Endodermal cell (in vitro differentiated cells): ENCODE measurements around the gene AMOTL2. TPM values are rescaled to one million over a fixed set of nuclear protein-coding genes. Genes with fewer than 3 reads are reported as not detected.

Experiments
- DNase-seq: peaks from one replicate; pipeline ENCODE4 v3.0.0-alpha.2; 2017
- H3K27ac ChIP-seq: 2 replicates; pipeline ENCODE4 v1.5.1; 2013; ENCODE audit warnings: mild to moderate bottlenecking, low read depth, low read length, moderate library complexity
- H3K27me3 ChIP-seq: 2 replicates; pipeline ENCODE4 v1.6.1; 2013; ENCODE audit warnings: mild to moderate bottlenecking, low read length, moderate library complexity; ENCODE audit not compliant: insufficient read depth, control insufficient read depth, poor library complexity, severe bottlenecking
- H3K36me3 ChIP-seq: 2 replicates; pipeline ENCODE4 v1.7.0; 2013; ENCODE audit warnings: mild to moderate bottlenecking, low read length, moderate library complexity; ENCODE audit not compliant: control insufficient read depth, insufficient read depth
- H3K4me1 ChIP-seq: one replicate; pipeline ENCODE4 v1.7.0; 2013; ENCODE audit warnings: low read length; ENCODE audit not compliant: control insufficient read depth, insufficient read depth
- H3K4me3 ChIP-seq: 2 replicates; pipeline ENCODE4 v1.5.1; 2013; ENCODE audit warnings: mild to moderate bottlenecking, low read length, moderate library complexity
- H3K9ac ChIP-seq: 2 replicates; pipeline ENCODE4 v1.6.1; 2013; ENCODE audit warnings: mild to moderate bottlenecking, low read length, moderate library complexity; ENCODE audit not compliant: poor library complexity, severe bottlenecking; ENCODE audit errors: extremely low read depth
- H3K9me3 ChIP-seq: 2 replicates; pipeline ENCODE4 v1.6.1; 2013; ENCODE audit warnings: mild to moderate bottlenecking, low read length, moderate library complexity; ENCODE audit not compliant: control insufficient read depth
- H3K27ac Mint-ChIP-seq: 2 replicates; pipeline ENCODE4 v1.8.0; 2020; ENCODE audit warnings: mixed read lengths
- H3K27me3 Mint-ChIP-seq: 2 replicates; pipeline ENCODE4 v1.8.0; 2021; ENCODE audit warnings: mild to moderate bottlenecking, mixed read lengths; ENCODE audit not compliant: insufficient read depth
- H3K36me3 Mint-ChIP-seq: 2 replicates; pipeline ENCODE4 v1.8.0; 2020; ENCODE audit warnings: low read depth, mixed read lengths
- H3K4me1 Mint-ChIP-seq: 2 replicates; pipeline ENCODE4 v1.8.0; 2020; ENCODE audit warnings: mixed read lengths
- H3K4me3 Mint-ChIP-seq: 2 replicates; pipeline ENCODE4 v1.8.0; 2020; ENCODE audit warnings: mild to moderate bottlenecking, moderate library complexity, mixed read lengths
- H3K9me3 Mint-ChIP-seq: 2 replicates; pipeline ENCODE4 v1.8.0; 2020; ENCODE audit warnings: mild to moderate bottlenecking, mixed read lengths
- CTCF ChIP-seq: fragments of 200-600 bp; sonication (generic); conservative IDR thresholded peaks from 2 replicates; pipeline ENCODE4 v1.5.0; 2021; ENCODE audit warnings: antibody characterized with exemption, mild to moderate bottlenecking
- WGBS, 2 experiments: methylation state at CpG; one replicate each; pipeline versions ENCODE4 v1.1.5 to v1.1.7; 2013; ENCODE audit warnings: missing lambda C conversion rate in 2 of 2, mixed read lengths in 1 of 2; ENCODE audit not compliant: insufficient coverage in 1 of 2, insufficient read length in 1 of 2; 5-methylcytosine and 5-hydroxymethylcytosine counted together
- total RNA-seq, 2 donors: library from RNA; stranded (reverse); fragmentation: NEBNext Ultra II Directional in 1 of 2; extraction: Animal tissue kit (Norgen Biotek cat#: 25700) in 1 of 2; gene quantifications; 2 replicates in 1 of 2; 3 replicates in 1 of 2; pipeline ENCODE4 v1.2.1, GENCODE V29; 2021

Gene AMOTL2
- total RNA-seq, 2 donors from 2014 or later = 109 to 153 TPM

GRCh38 chr3:134342259-134342658, 32.0 kb downstream of the AMOTL2 start:
- H3K9ac ChIP-seq = no peak overlapping the region
- Mint-ChIP-seq H3K4me3 (no peak overlapping the region), H3K36me3 (no peaks in the 10 kb centered on the region), H3K9me3 (peaks cover 9% of the 10 kb centered on the region), H3K4me1 (peaks cover 19% of the 10 kb centered on the region), H3K27me3 (no peaks in the 10 kb centered on the region), H3K27ac (no peak overlapping the region)
- H3K9me3 ChIP-seq = peaks cover 12% of the 10 kb centered on the region
- no peak overlapping the region for H3K27ac ChIP-seq
- 92 to 94% methylated on average over 3 to 9 of the region's 9 CpGs for WGBS, 2 experiments
- DNase-seq = peak; percentile 31
- TF ChIP-seq CTCF = no peak
- H3K36me3 ChIP-seq = no peaks in the 10 kb centered on the region
- peaks cover 15% of the 10 kb centered on the region for H3K4me1 ChIP-seq
- H3K27me3 ChIP-seq = no peaks in the 10 kb centered on the region
- no peak overlapping the region for H3K4me3 ChIP-seq

GRCh38 chr3:134341389-134341788, 32.9 kb downstream of the AMOTL2 start:
- H3K4me1 ChIP-seq = peaks cover 15% of the 10 kb centered on the region
- Mint-ChIP-seq H3K9me3 (peaks cover 2% of the 10 kb centered on the region), H3K27me3 (no peaks in the 10 kb centered on the region)

GRCh38 chr3:134340982-134341365, 33.3 kb downstream of the AMOTL2 start:
- Histone ChIP-seq H3K27me3 (no peaks in the 10 kb centered on the region), H3K4me1 (peaks cover 15% of the 10 kb centered on the region), H3K9ac (no peak overlapping the region), H3K27ac (no peak overlapping the region), H3K9me3 (peaks cover 1% of the 10 kb centered on the region), H3K36me3 (no peaks in the 10 kb centered on the region), H3K4me3 (no peak overlapping the region)
- no peak for TF ChIP-seq CTCF
- Mint-ChIP-seq H3K4me1 (peaks cover 19% of the 10 kb centered on the region), H3K4me3 (no peak overlapping the region), H3K27me3 (no peaks in the 10 kb centered on the region), H3K27ac (no peak overlapping the region), H3K36me3 (no peaks in the 10 kb centered on the region), H3K9me3 (no peaks in the 10 kb centered on the region)
- DNase-seq = no peak
- 73 to 100% methylated on average over 1 of the region's 1 CpG for WGBS, 2 experiments

More at GRCh38 chr3:134341389-134341788, 32.9 kb downstream of the AMOTL2 start:
- Histone ChIP-seq H3K36me3 (no peaks in the 10 kb centered on the region), H3K27me3 (no peaks in the 10 kb centered on the region), H3K9ac (no peak overlapping the region), H3K9me3 (peaks cover 5% of the 10 kb centered on the region), H3K27ac (no peak overlapping the region), H3K4me3 (no peak overlapping the region)
- no peak overlapping the region for H3K4me3 Mint-ChIP-seq
- peaks cover 19% of the 10 kb centered on the region for H3K4me1 Mint-ChIP-seq
- no peak for TF ChIP-seq CTCF
- WGBS, 2 experiments = 91 to 100% methylated on average over 1 to 2 of the region's 2 CpGs
- peak; percentile 38 for DNase-seq
- H3K36me3 Mint-ChIP-seq = no peaks in the 10 kb centered on the region
- H3K27ac Mint-ChIP-seq = no peak overlapping the region
